Measurements from ENCODE around the gene NOL8.

DNA sequence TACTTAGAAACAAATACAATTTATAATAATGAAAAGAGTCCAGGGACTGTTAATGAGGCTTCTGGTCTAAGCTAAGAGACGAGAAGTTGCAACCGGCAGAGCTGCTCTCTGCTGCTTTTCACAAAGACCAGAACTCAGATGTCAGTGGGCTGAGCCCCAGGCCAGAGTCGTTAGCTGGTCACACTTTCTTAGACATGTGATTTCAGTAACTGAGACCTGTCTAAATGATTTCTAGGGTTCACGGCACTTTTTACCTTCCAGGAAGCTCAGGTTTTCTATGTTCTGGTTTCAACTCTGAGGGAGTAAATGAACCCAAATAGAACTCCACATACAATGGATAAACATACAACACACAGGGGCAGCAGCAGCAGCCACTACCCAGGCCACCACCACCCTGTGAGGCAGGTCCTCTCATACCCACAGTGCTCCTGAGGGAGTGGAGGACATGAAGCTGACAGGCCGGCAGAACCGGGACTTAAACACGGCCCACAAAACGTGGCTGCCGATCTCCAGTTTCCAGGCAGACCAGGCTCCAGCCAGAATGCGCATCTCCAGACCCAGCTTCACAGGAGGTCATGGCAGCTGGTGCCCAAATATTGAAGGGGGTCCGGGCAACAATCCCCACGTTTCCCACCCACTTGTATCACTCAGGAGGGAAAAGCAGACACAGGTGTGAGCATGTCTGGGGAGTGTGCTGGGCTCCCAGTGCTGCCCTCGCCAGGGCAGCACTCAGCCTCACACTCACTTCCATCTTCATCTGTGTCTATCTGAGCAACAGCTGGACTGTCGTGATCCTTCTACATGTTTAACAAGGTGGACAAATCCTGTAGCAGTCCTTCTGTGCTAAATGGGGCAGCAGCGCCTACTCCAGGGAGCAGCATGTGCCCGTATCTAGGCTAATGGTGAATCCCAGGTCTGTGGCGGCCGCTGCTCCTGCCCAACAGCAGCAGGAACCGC lies 70.5 kb downstream of the NOL8 start:
- TF ChIP-seq CTCF (conservative IDR thresholded peaks at IDR 0.05 in 1 of 2, IDR thresholded peaks at IDR 0.05 in 1 of 2; ENCODE audit: low read depth in 1 of 2, low read length in 2 of 2) (no peak), EZH2 (IDR thresholded peaks at IDR 0.05; ENCODE audit: low read length, missing control alignments) (no peak)
